ENCODE results near the gene ZBTB34.

DNA sequence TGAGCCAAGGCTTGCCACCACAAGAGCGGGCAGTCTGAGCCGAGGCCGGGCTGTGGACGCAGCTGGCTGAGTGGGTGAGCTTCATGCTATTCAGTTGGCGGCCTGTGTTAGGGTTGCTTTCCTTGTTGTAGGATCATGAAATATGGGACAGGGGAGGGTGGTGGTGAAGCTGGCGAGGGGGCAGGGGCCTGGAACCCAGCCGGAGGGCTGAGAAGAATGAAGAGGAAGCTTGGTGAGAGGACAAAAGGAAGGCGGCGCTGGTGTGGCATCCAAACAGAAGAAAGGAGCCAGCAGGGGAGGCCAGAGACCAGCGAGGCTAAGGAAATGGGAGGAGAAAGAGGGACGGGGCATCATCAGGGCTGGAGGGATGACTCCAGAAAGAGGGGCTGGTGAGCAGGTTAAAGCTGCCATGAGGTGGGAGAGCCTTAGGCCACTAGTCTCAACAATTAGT, 72.5 kb downstream of the ZBTB34 start:
- TF ChIP-seq, protein P1, sequence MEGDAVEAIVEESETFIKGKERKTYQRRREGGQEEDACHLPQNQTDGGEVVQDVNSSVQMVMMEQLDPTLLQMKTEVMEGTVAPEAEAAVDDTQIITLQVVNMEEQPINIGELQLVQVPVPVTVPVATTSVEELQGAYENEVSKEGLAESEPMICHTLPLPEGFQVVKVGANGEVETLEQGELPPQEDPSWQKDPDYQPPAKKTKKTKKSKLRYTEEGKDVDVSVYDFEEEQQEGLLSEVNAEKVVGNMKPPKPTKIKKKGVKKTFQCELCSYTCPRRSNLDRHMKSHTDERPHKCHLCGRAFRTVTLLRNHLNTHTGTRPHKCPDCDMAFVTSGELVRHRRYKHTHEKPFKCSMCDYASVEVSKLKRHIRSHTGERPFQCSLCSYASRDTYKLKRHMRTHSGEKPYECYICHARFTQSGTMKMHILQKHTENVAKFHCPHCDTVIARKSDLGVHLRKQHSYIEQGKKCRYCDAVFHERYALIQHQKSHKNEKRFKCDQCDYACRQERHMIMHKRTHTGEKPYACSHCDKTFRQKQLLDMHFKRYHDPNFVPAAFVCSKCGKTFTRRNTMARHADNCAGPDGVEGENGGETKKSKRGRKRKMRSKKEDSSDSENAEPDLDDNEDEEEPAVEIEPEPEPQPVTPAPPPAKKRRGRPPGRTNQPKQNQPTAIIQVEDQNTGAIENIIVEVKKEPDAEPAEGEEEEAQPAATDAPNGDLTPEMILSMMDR (IDR thresholded peaks at IDR 0.05; ENCODE audit: low read depth, low read length): no peak
- no peak for TF ChIP-seq EZH2phosphoT487 (IDR thresholded peaks at IDR 0.05; ENCODE audit: low read depth)

Measured in OCI-LY3 (cell line).